H1 (cell line): Measurements from ENCODE around the gene RASSF4. TPM values are rescaled to one million over a fixed set of nuclear protein-coding genes. Genes with fewer than 3 reads are reported as not detected.
A peak's percentile ranks its signal among the peaks of the same experiment; 100 is the strongest.

Experiments used
- CTCF ChIA-PET: fragments of 300-600 bp; sonication (Branson Sonifier 250); formaldehyde crosslinking; loops from one replicate; lab custom pipeline; 2021; ENCODE audit not compliant: partially characterized antibody; lab: Charles Lee
- POLR2A ChIA-PET: fragments of 300-600 bp; sonication (Branson Sonifier 250); formaldehyde crosslinking; loops from one replicate; lab custom pipeline; 2021; ENCODE audit warnings: inconsistent platforms; ENCODE audit not compliant: partially characterized antibody; lab: Charles Lee
- DNase-seq, 2 experiments: peaks; one replicate each; pipeline versions ENCODE4 v3.0.0 to v3.0.0-alpha.2; 2010 to 2022; ENCODE audit warnings: low spot score in 2 of 2, low read depth in 1 of 2, mixed read lengths in 1 of 2
- FAIRE-seq: peaks from 2 replicates; lab custom pipeline; 2011; peaks lifted over from hg19 to GRCh38; lab: Jason Lieb, UNC
- H2AFZ ChIP-seq: 2 replicates; pipeline ENCODE4 v1.8.1; 2012; ENCODE audit warnings: low read length, inconsistent platforms
- H2AK5ac ChIP-seq: 2 replicates; pipeline ENCODE4 v1.6.1; 2013; ENCODE audit warnings: low read depth, low read length
- H2BK120ac ChIP-seq: replicated peaks from 2 replicates; pipeline ENCODE3; 2013; ENCODE audit warnings: low read depth, low read length, inconsistent platforms
- H2BK12ac ChIP-seq: 2 replicates; pipeline ENCODE4 v1.6.1; 2013; ENCODE audit warnings: low read depth, low read length
- H2BK15ac ChIP-seq: 2 replicates; pipeline ENCODE4 v1.6.1; 2013; ENCODE audit warnings: low read length
- H2BK20ac ChIP-seq: 2 replicates; pipeline ENCODE4 v1.6.1; 2013; ENCODE audit warnings: low read length
- H2BK5ac ChIP-seq: 2 replicates; pipeline ENCODE4 v1.6.1; 2013; ENCODE audit warnings: low read depth, low read length
- H3K14ac ChIP-seq: 2 replicates; pipeline ENCODE4 v1.6.1; 2013; ENCODE audit warnings: inconsistent platforms; ENCODE audit not compliant: insufficient read length
- H3K18ac ChIP-seq: 2 replicates; pipeline ENCODE4 v1.6.1; 2013; ENCODE audit warnings: low read length; ENCODE audit errors: extremely low read depth
- H3K23ac ChIP-seq: 2 replicates; pipeline ENCODE4 v1.6.1; 2013; ENCODE audit warnings: inconsistent platforms; ENCODE audit not compliant: insufficient read length
- H3K23me2 ChIP-seq: 2 replicates; pipeline ENCODE4 v1.6.1; 2013; ENCODE audit warnings: low read depth, low read length
- H3K27ac ChIP-seq: 2 replicates; pipeline ENCODE4 v1.6.1; 2011; ENCODE audit warnings: low read depth, low read length, inconsistent platforms
- H3K27me3 ChIP-seq, 4 experiments: replicated peaks in 1 of 4; 1 replicate in 1 of 4; 2 replicates in 3 of 4; pipeline versions ENCODE4 v1.6.1 to v1.8.1; 2011 to 2013; ENCODE audit warnings: low read length in 3 of 4, mild to moderate bottlenecking in 3 of 4, inconsistent platforms in 2 of 4, mixed read lengths in 2 of 4, moderate library complexity in 1 of 4; ENCODE audit not compliant: control insufficient read depth in 3 of 4, insufficient read depth in 3 of 4; ENCODE audit errors: extremely low read depth in 1 of 4
- H3K36me3 ChIP-seq, 4 experiments: 2 replicates each; pipeline versions ENCODE4 v1.6.1 to v1.8.1; 2011 to 2013; ENCODE audit warnings: mild to moderate bottlenecking in 4 of 4, low read length in 3 of 4, moderate library complexity in 2 of 4, control low read depth in 1 of 4, inconsistent platforms in 1 of 4; ENCODE audit not compliant: insufficient read depth in 4 of 4, control insufficient read depth in 2 of 4
- H3K4ac ChIP-seq: replicated peaks from 2 replicates; pipeline ENCODE3; 2013; ENCODE audit warnings: low read length, low read depth, mixed read lengths, inconsistent platforms; ENCODE audit not compliant: insufficient read length
- H3K4me1 ChIP-seq, 4 experiments: replicated peaks in 1 of 4; 1 replicate in 1 of 4; 2 replicates in 3 of 4; pipeline versions ENCODE4 v1.6.1 to v1.8.1; 2011 to 2013; ENCODE audit warnings: low read length in 3 of 4, inconsistent platforms in 2 of 4, mixed read lengths in 1 of 4; ENCODE audit not compliant: insufficient read depth in 4 of 4, control insufficient read depth in 3 of 4
- H3K4me2 ChIP-seq, 2 experiments: 2 replicates each; pipeline versions ENCODE4 v1.6.1 to v1.8.1; 2011 to 2013; ENCODE audit warnings: low read depth in 2 of 2, low read length in 2 of 2, control low read depth in 1 of 2, inconsistent platforms in 1 of 2, mild to moderate bottlenecking in 1 of 2; ENCODE audit not compliant: insufficient read depth in 1 of 2
- H3K4me3 ChIP-seq, 4 experiments: fragments of 200-600, 300-600 bp in 1 of 4; sonication (generic), shearing (Covaris generic), sonication (Bioruptor Twin) in 1 of 4; 2 replicates each; pipeline versions ENCODE4 v1.5.1 to v1.8.1; 2011 to 2016; ENCODE audit warnings: low read length in 4 of 4, low read depth in 3 of 4, control low read depth in 2 of 4, inconsistent platforms in 2 of 4, mild to moderate bottlenecking in 2 of 4, mixed read lengths in 1 of 4, moderate library complexity in 1 of 4; ENCODE audit not compliant: insufficient read depth in 2 of 4; ENCODE audit errors: extremely low read depth in 1 of 4
- H3K56ac ChIP-seq: replicated peaks from 2 replicates; pipeline ENCODE3; 2013; ENCODE audit warnings: low read depth, mild to moderate bottlenecking, mixed read lengths, low read length, inconsistent platforms; ENCODE audit not compliant: insufficient read length
- H3K79me1 ChIP-seq: 2 replicates; pipeline ENCODE4 v1.6.1; 2013; ENCODE audit warnings: low read depth, low read length, control low read depth
- H3K79me2 ChIP-seq, 2 experiments: 2 replicates each; pipeline versions ENCODE4 v1.6.1 to v1.8.1; 2012 to 2013; ENCODE audit warnings: low read length in 2 of 2, mild to moderate bottlenecking in 2 of 2, inconsistent platforms in 1 of 2; ENCODE audit not compliant: insufficient read depth in 2 of 2, control insufficient read depth in 1 of 2
- H3K9ac ChIP-seq, 4 experiments: replicated peaks in 1 of 4; 1 replicate in 1 of 4; 2 replicates in 3 of 4; pipeline versions ENCODE4 v1.6.1 to v1.8.1; 2011 to 2013; ENCODE audit warnings: low read depth in 3 of 4, low read length in 3 of 4, control low read depth in 2 of 4, mild to moderate bottlenecking in 2 of 4, moderate library complexity in 2 of 4, inconsistent platforms in 1 of 4; ENCODE audit errors: extremely low read depth in 1 of 4
- H3K9me3 ChIP-seq, 2 experiments: 2 replicates each; pipeline versions ENCODE4 v1.6.1 to v1.8.1; 2012 to 2013; ENCODE audit warnings: mild to moderate bottlenecking in 2 of 2, moderate library complexity in 2 of 2, control low read depth in 1 of 2, inconsistent platforms in 1 of 2, low read depth in 1 of 2, low read length in 1 of 2, mixed read lengths in 1 of 2; ENCODE audit not compliant: insufficient read depth in 2 of 2
- H4K20me1 ChIP-seq, 2 experiments: replicated peaks in 1 of 2; 2 replicates each; pipeline versions ENCODE3 to v1.8.1; 2011 to 2013; ENCODE audit warnings: inconsistent platforms in 2 of 2, low read length in 2 of 2, mild to moderate bottlenecking in 1 of 2; ENCODE audit not compliant: insufficient read depth in 2 of 2, control insufficient read depth in 1 of 2
- H4K5ac ChIP-seq: 2 replicates; pipeline ENCODE4 v1.6.1; 2013; ENCODE audit warnings: low read length, low read depth, mixed read lengths, inconsistent platforms; ENCODE audit not compliant: insufficient read length
- H4K8ac ChIP-seq: 2 replicates; pipeline ENCODE4 v1.8.0; 2013; ENCODE audit warnings: mild to moderate bottlenecking, moderate library complexity, low read length, inconsistent platforms; ENCODE audit not compliant: insufficient read depth; ENCODE audit errors: extremely low read depth
- H4K91ac ChIP-seq: replicated peaks from 2 replicates; pipeline ENCODE3; 2013; ENCODE audit warnings: low read length, mixed read lengths, inconsistent platforms; ENCODE audit not compliant: insufficient read length
- EP300 ChIP-seq, 2 experiments: IDR thresholded peaks; 1 replicate in 1 of 2; 2 replicates in 1 of 2; pipeline ENCODE4 v1.6.1; 2011 to 2012; ENCODE audit warnings: low read depth in 2 of 2, low read length in 2 of 2, mild to moderate bottlenecking in 2 of 2, borderline replicate concordance in 1 of 2, inconsistent platforms in 1 of 2, moderate library complexity in 1 of 2
- JUN ChIP-seq: IDR thresholded peaks from 2 replicates; pipeline ENCODE4 v1.6.1; 2011; ENCODE audit warnings: low read depth, mild to moderate bottlenecking, improper control_type of control experiment, low read length
- NANOG ChIP-seq: IDR thresholded peaks from 2 replicates; pipeline ENCODE4 v1.6.1; 2011; ENCODE audit warnings: low read length, low read depth, mild to moderate bottlenecking, inconsistent platforms; ENCODE audit not compliant: insufficient read depth, poor library complexity, severe bottlenecking
- NRF1 ChIP-seq: IDR thresholded peaks from 2 replicates; pipeline ENCODE4 v1.6.1; 2011; ENCODE audit warnings: mild to moderate bottlenecking, low read depth, low read length, improper control_type of control experiment
- SIRT6 ChIP-seq: IDR thresholded peaks from one replicate; pipeline ENCODE4 v1.7.1; 2012; ENCODE audit warnings: low read length, inconsistent platforms
- SP1 ChIP-seq: IDR thresholded peaks from 2 replicates; pipeline ENCODE4 v1.6.1; 2011; ENCODE audit warnings: low read depth, low read length
- WGBS, 2 experiments: shearing (Covaris generic) in 1 of 2; methylation state at CpG; one replicate each; pipeline versions ENCODE4 v1.1.6 to v1.1.7; 2013 to 2015; ENCODE audit warnings: low lambda C conversion rate in 2 of 2, mixed read lengths in 2 of 2, inconsistent platforms in 1 of 2, low coverage in 1 of 2, missing lambda C conversion rate in 1 of 2; ENCODE audit not compliant: insufficient replicate concordance in 2 of 2, insufficient coverage in 1 of 2, insufficient read length in 1 of 2; ENCODE audit errors: extremely low coverage in 1 of 2, missing lambda C conversion rate in 1 of 2; 5-methylcytosine and 5-hydroxymethylcytosine counted together
- polyA plus RNA-seq, 7 experiments: library from polyadenylated mRNA; depleted of rRNA in 3 of 7; stranded (reverse) in 5 of 7; unstranded in 2 of 7; fragments of >200 nt in 5 of 7; fragments of 200-250 nt in 2 of 7; gene quantifications; 1 replicate in 5 of 7; 2 replicates in 1 of 7; 4 replicates in 1 of 7; pipeline versions ENCODE4 v1.2.1 to v1.2.3, GENCODE V29; 2011 to 2013; ENCODE audit warnings: missing spikeins in 2 of 7, mixed read lengths in 2 of 7
- total RNA-seq: library from RNA; stranded (reverse); fragmentation: NEBNext Ultra II Directional; extraction: Animal tissue kit (Norgen Biotek cat#: 25700); gene quantifications from 2 replicates; pipeline ENCODE4 v1.2.1, GENCODE V29; 2021

Gene RASSF4
- total and polyA plus RNA-seq, 2 of the 8 experiments (the other 6 are each of a cell fraction or from before 2014, with no cell fraction given), result 14.3 to 14.5 TPM

DNA sequence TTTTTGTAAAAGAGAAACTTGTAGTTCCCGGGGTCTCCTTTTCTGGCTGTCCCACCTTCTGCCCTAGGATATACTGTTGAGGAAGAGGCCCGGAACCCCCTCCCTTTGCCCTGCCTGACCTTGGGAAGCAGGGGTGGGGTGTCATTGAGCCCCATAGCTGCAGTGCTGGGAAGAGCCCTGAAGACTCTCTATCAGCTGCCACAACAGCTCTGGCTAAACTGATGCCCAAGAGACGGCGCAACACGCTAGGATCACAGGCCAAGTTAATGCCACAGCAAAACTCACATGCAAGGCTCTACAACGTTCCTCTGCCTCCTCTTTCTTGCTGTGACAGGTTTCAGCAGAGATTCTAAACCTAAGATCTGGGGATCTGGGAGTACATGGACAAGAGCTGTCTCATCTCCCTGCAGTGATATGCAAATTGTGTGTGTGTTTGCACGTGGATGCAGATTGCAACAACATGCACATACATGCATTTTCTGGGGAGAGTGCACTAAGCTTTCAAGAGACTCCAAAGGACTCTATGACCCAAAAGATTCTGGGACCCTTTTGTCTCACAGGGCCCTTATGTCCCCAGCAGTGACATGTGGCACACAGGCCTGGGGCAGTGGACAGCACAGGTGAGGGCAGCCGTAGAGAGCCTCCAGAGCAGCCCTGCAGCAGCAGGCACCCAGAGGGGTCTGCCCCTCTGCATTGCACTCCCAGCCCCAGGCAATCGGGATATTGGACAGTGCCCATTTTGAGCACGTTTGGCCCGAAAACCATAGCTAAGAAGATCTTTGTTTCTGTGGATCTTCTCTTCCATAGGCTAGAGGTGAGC is 2.5 kb downstream of the RASSF4 start:
- Histone ChIP-seq H3K9me3 (no peaks in the 10 kb centered on the region), H2AFZ (no peak overlapping the region), H3K4me1 (peaks cover 25 to 44% (median 34%) of the 10 kb centered on the region in 4 experiments), H3K36me3 (no peaks in the 10 kb centered on the region), H3K56ac (no peak overlapping the region), H2AK5ac (peak overlapping the region; percentile 88; the same call in 1 of the 2 replicates), H3K4me3 (no peak overlapping the region), H3K14ac (no peak overlapping the region), H3K23me2 (peaks cover 8% of the 10 kb centered on the region), H4K8ac (no peak overlapping the region; the same call in 1 of the 2 replicates), H3K27me3 (peaks cover 0 to 7% (median 3%) of the 10 kb centered on the region in 4 experiments; a peak in 4 of 7 replicates), H2BK120ac (no peak overlapping the region), H2BK12ac (no peak overlapping the region), H3K9ac (no peak overlapping the region), H3K4me2 (no peak overlapping the region), H3K4ac (no peak overlapping the region), H3K79me1 (no peaks in the 10 kb centered on the region), H3K27ac (no peak overlapping the region), H4K5ac (no peak overlapping the region), H2BK5ac (0 out of 2 replicates have a peak overlapping the region, but pooled peaks have one; percentile 90), H4K20me1 (no peaks in the 10 kb centered on the region), H2BK15ac (no peak overlapping the region), H3K23ac (no peak overlapping the region), H4K91ac (peak overlapping the region; percentile 7), H3K18ac (peak overlapping the region; percentile 27; the same call in 1 of the 2 replicates), H2BK20ac (0 out of 2 replicates have a peak overlapping the region, but pooled peaks have one; percentile 57), H3K79me2 (no peaks in the 10 kb centered on the region; a peak in 1 of 4 replicates)
- TF ChIP-seq NANOG, result no peak
- no peak for TF ChIP-seq SP1
- TF ChIP-seq JUN, result no peak
- no peak for TF ChIP-seq NRF1
- no peak for TF ChIP-seq EP300 (IDR thresholded peaks at IDR 0.05; ENCODE audit: borderline replicate concordance in 1 of 2, low read depth in 2 of 2, low read length in 2 of 2)
- no peak for TF ChIP-seq SIRT6
- WGBS, 2 experiments, result 85% methylated on average over 11 of the region's 11 CpGs; no CpG with 5 or more reads in 1 of the 2 experiments
- CTCF ChIA-PET, result interaction anchor here (1.2 to 11.2 kb wide), 7 partner anchors 11 to 87 kb away, joined by 3 to 143 read pairs (median 26); partner anchors contain the start of gene DEPP1
- POLR2A ChIA-PET, result interaction anchor here (1.2 to 3.5 kb wide), 7 partner anchors 9 to 38 kb away, joined by 3 to 17 read pairs (median 5); partner anchors contain the start of gene ZNF22
- DNase-seq (peak in 1 of 2 experiments; percentile 38), FAIRE-seq (no peak)
